K562 (cell line): Measurements from ENCODE around the gene CCT5. TPM values are rescaled to one million over a fixed set of nuclear protein-coding genes. Genes with fewer than 3 reads are reported as not detected.
"Not testable (repeated sequence)": the region's sequence is repeated elsewhere in the genome, so short reads cannot be mapped to it uniquely, and the experiment has no call there.

Source experiments
- ATAC-seq: fragments of 200-7000 bp; cut with Tn5 transposase; 3 replicates; pipeline ENCODE4 v1.9.1; 2020; ENCODE audit warnings: moderate library complexity
- BruUV-seq: library from RNA; stranded (reverse); fragments of 400-500 nt; replicated peaks from 2 replicates; lab custom pipeline; 2021; lab: Mats Ljungman, UMichigan
- CTCF ChIA-PET: fragments of 300-600 bp; formaldehyde crosslinking; extraction: SDS; loops from one replicate; lab custom pipeline; 2021; ENCODE audit warnings: low intra/inter-chr PET ratio; lab: Yijun Ruan, JAX
- POLR2A ChIA-PET: fragments of 300-600, 350-650 bp; sonication (Branson Sonifier 250); formaldehyde crosslinking; extraction: SDS; loops from one replicate; lab custom pipeline; 2021; ENCODE audit warnings: antibody characterized with exemption, inconsistent platforms; lab: Yijun Ruan, JAX
- DNase-seq, 4 experiments: peaks; one replicate each; pipeline versions ENCODE4 v3.0.0 to v3.0.0-alpha.2; 2011 to 2018; ENCODE audit warnings: low spot score in 3 of 4, mixed read lengths in 3 of 4; ENCODE audit errors: extremely low read depth in 1 of 4
- FAIRE-seq: peaks from 2 replicates; lab custom pipeline; 2011; peaks lifted over from hg19 to GRCh38; lab: Jason Lieb, UNC
- H2AFZ ChIP-seq: 2 replicates; pipeline ENCODE4 v1.6.0; 2011; ENCODE audit warnings: low read depth, low read length, control low read depth, inconsistent platforms
- H3K27ac ChIP-seq: fragments of 200-600 bp; 3 replicates; pipeline ENCODE4 v1.8.0; 2011; ENCODE audit warnings: low read depth, mild to moderate bottlenecking, control low read depth, inconsistent platforms, low read length, moderate library complexity, mixed read lengths; ENCODE audit errors: extremely low read depth
- H3K27me3 ChIP-seq, 2 experiments: fragments of 300-600 bp in 1 of 2; 2 replicates in 1 of 2; 3 replicates in 1 of 2; pipeline versions ENCODE4 v1.6.0 to v1.8.0; 2011; ENCODE audit warnings: inconsistent platforms in 2 of 2, low read length in 2 of 2, mild to moderate bottlenecking in 1 of 2, mixed read lengths in 1 of 2, moderate library complexity in 1 of 2; ENCODE audit not compliant: control insufficient read depth in 2 of 2, insufficient read depth in 2 of 2
- H3K36me3 ChIP-seq: fragments of 300-600 bp; 3 replicates; pipeline ENCODE4 v1.8.0; 2011; ENCODE audit warnings: mild to moderate bottlenecking, low read length, inconsistent platforms; ENCODE audit not compliant: control insufficient read depth, insufficient read depth
- H3K4me1 ChIP-seq, 2 experiments: fragments of 200-600 bp in 1 of 2; replicated peaks in 1 of 2; 2 replicates in 1 of 2; 3 replicates in 1 of 2; pipeline versions ENCODE4 v1.5.1 to v1.8.0; 2011; ENCODE audit warnings: inconsistent platforms in 2 of 2, low read length in 2 of 2, mild to moderate bottlenecking in 1 of 2, mixed read lengths in 1 of 2, moderate library complexity in 1 of 2; ENCODE audit not compliant: control insufficient read depth in 2 of 2, insufficient read depth in 2 of 2
- H3K4me2 ChIP-seq: 2 replicates; pipeline ENCODE4 v1.6.1; 2011; ENCODE audit warnings: low read length, control low read depth, inconsistent platforms, mixed read lengths; ENCODE audit not compliant: insufficient read depth
- H3K4me3 ChIP-seq: fragments of 200-600 bp; sonication (generic), shearing (Covaris generic); 2 replicates; pipeline ENCODE4 v1.5.1; 2016; ENCODE audit warnings: control low read depth, inconsistent platforms
- H3K79me2 ChIP-seq: fragments of 200-600 bp; 3 replicates; pipeline ENCODE4 v1.8.0; 2011; ENCODE audit warnings: low read length, inconsistent platforms; ENCODE audit not compliant: control insufficient read depth, insufficient read depth
- H3K9ac ChIP-seq, 2 experiments: 2 replicates each; pipeline versions ENCODE4 v1.6.0 to v1.6.1; 2011; ENCODE audit warnings: low read depth in 2 of 2, low read length in 2 of 2, control low read depth in 1 of 2, inconsistent platforms in 1 of 2, mild to moderate bottlenecking in 1 of 2, mixed read lengths in 1 of 2; ENCODE audit not compliant: insufficient read depth in 1 of 2
- H3K9me1 ChIP-seq: one replicate; pipeline ENCODE4 v1.6.0; 2011; ENCODE audit warnings: inconsistent platforms, mild to moderate bottlenecking, low read length, moderate library complexity; ENCODE audit not compliant: control insufficient read depth, insufficient read depth
- H3K9me3 ChIP-seq: replicated peaks from 2 replicates; pipeline ENCODE4 v1.5.1; 2011; ENCODE audit warnings: low read depth, low read length, inconsistent platforms; ENCODE audit not compliant: control insufficient read depth, insufficient read depth
- H4K20me1 ChIP-seq: replicated peaks from 2 replicates; pipeline ENCODE4 v1.6.1; 2011; ENCODE audit warnings: low read length, inconsistent platforms, mixed read lengths; ENCODE audit not compliant: control insufficient read depth, insufficient read depth
- KDM1A ChIP-seq, 2 experiments: fragments of 450-650 bp; IDR thresholded peaks; 2 replicates each; pipeline ENCODE4 v1.6.1; 2016; ENCODE audit warnings: mild to moderate bottlenecking in 2 of 2
- KDM2B ChIP-seq: fragments of 250-450 bp; sonication (Bioruptor Pico); IDR thresholded peaks from 2 replicates; pipeline ENCODE4 v1.8.0; 2021; ENCODE audit warnings: mild to moderate bottlenecking, moderate library complexity
- LARP7 ChIP-seq: fragments of 450-650 bp; IDR thresholded peaks from 2 replicates; pipeline ENCODE4 v1.6.1; 2016
- NRF1 ChIP-seq, 2 experiments: fragments of 450-650 bp; IDR thresholded peaks in 1 of 2; conservative IDR thresholded peaks in 1 of 2; 2 replicates each; pipeline ENCODE4 v1.6.1; 2014; ENCODE audit warnings: mild to moderate bottlenecking in 2 of 2
- ZNF121 ChIP-seq: sonication (generic); formaldehyde crosslinking; conservative IDR thresholded peaks from 2 replicates; pipeline ENCODE4 v1.8.0; 2022; ENCODE audit warnings: missing genetic modification reagents
- ZNF184 ChIP-seq: sonication (generic); formaldehyde crosslinking; IDR thresholded peaks from 2 replicates; pipeline ENCODE4 v1.5.0; 2020; ENCODE audit warnings: missing genetic modification reagents
- ZNF644 ChIP-seq: fragments of 200-800 bp; sonication (Bioruptor generic); IDR thresholded peaks from 2 replicates; pipeline ENCODE4 v1.6.1; 2016; ENCODE audit warnings: low read depth, missing genetic modification characterization, missing compliant biosample characterization
- WGBS: fragments of 100-300 bp; shearing (Covaris generic); methylation state at CpG from one replicate; pipeline ENCODE4 v1.1.6; 2016; ENCODE audit warnings: low coverage, mixed read lengths; ENCODE audit not compliant: insufficient coverage; ENCODE audit errors: missing lambda C conversion rate; 5-methylcytosine and 5-hydroxymethylcytosine counted together
- in situ Hi-C: fragments of 300-500 bp; cut with MboI; formaldehyde crosslinking; loops from 4 replicates; pipeline ENCODE4 v1.15.0; 2018; ENCODE audit warnings: inconsistent platforms, mixed read lengths
- intact Hi-C: fragments of 100-400 bp; cut with micrococcal nuclease; formaldehyde crosslinking; loops from 2 replicates; pipeline ENCODE4 v1.14.2; 2022
- polyA plus RNA-seq, 8 experiments: library from polyadenylated mRNA; depleted of rRNA in 4 of 8; stranded (reverse) in 5 of 8; unstranded in 3 of 8; fragments of >200 nt; fragmentation: Nextera tagmentation in 2 of 8; fragmentation: Illumina TruSeq in 1 of 8; extraction: Ambion mirVana in 2 of 8; extraction: Trizol in 1 of 8; gene quantifications; 2 replicates each; pipeline versions ENCODE4 v1.2.1 to v1.2.3, GENCODE V29; 2011 to 2014; ENCODE audit warnings: inconsistent platforms in 1 of 8, missing spikeins in 1 of 8
- total RNA-seq, 7 experiments: library from RNA; depleted of rRNA in 6 of 7; stranded (reverse); fragments of >200 nt in 6 of 7; fragmentation: Illumina TruSeq in 2 of 7; extraction: Trizol in 2 of 7; gene quantifications; 2 replicates each; pipeline versions ENCODE4 v1.2.1 to v1.2.3, GENCODE V29; 2011 to 2021; ENCODE audit warnings: low replicate concordance in 1 of 7
- TF ChIP-seq, protein P1 (sequence below), 2 experiments: fragments of 450-650 bp; conservative IDR thresholded peaks; 2 replicates each; pipeline ENCODE4 v1.6.1; 2017; ENCODE audit warnings: mild to moderate bottlenecking in 2 of 2, moderate library complexity in 2 of 2

The CCT5 gene
- total and polyA plus RNA-seq, 9 of the 15 experiments (the other 6 are each of a cell fraction or from before 2014, with no cell fraction given): 782 to 1,606 (median 1,153) TPM

DNA sequence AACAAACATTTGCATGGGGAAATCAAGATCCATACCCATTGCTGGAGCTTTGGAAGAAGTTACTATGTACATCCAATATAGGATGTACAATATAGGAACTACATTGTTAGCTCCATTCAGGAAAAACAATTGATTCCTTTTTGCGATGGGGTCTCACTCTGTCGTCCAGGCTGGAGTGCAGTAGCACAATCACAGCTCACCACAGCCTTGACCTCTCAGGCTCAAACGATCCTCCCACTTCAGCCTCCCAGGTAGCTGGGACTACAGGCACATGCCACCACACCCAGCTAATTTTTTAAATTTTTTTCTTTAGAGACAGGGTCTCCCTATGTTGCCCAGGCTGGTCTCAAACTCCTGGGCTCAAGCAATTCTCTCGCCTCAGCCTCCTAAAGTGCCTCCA lies 2.9 kb upstream of the CCT5 start:
- H3K27me3 ChIP-seq, H2AFZ ChIP-seq, DNase-seq, in situ Hi-C loops, H3K9ac ChIP-seq, FAIRE-seq, CTCF ChIA-PET, intact Hi-C loops, H3K4me3 ChIP-seq, H3K9me3 ChIP-seq, BruUV-seq, H3K4me2 ChIP-seq, ATAC-seq, H3K9me1 ChIP-seq, H3K27ac ChIP-seq: not testable (repeated sequence)
- 79% methylated on average over 4 of the region's 4 CpGs for WGBS
- POLR2A ChIA-PET: interaction anchor here (0.6 to 5.6 kb wide), 3 partner anchors 15 to 112 kb away, joined by 3 to 72 read pairs (median 3); no protein-coding TSS in a partner anchor
- Histone ChIP-seq H3K79me2 (peaks cover 55% of the 10 kb centered on the region), H4K20me1 (peaks cover 15% of the 10 kb centered on the region), H3K36me3 (peaks cover 20% of the 10 kb centered on the region), H3K4me1 (peaks cover 9 to 15% of the 10 kb centered on the region in 2 experiments)
- TF ChIP-seq KDM1A (IDR thresholded peaks at IDR 0.05) (peak; percentile 17 to 30; a peak in 1 of 4 replicates), ZNF121 (CRISPR knock-in tag) (peak; percentile 76)

DNA sequence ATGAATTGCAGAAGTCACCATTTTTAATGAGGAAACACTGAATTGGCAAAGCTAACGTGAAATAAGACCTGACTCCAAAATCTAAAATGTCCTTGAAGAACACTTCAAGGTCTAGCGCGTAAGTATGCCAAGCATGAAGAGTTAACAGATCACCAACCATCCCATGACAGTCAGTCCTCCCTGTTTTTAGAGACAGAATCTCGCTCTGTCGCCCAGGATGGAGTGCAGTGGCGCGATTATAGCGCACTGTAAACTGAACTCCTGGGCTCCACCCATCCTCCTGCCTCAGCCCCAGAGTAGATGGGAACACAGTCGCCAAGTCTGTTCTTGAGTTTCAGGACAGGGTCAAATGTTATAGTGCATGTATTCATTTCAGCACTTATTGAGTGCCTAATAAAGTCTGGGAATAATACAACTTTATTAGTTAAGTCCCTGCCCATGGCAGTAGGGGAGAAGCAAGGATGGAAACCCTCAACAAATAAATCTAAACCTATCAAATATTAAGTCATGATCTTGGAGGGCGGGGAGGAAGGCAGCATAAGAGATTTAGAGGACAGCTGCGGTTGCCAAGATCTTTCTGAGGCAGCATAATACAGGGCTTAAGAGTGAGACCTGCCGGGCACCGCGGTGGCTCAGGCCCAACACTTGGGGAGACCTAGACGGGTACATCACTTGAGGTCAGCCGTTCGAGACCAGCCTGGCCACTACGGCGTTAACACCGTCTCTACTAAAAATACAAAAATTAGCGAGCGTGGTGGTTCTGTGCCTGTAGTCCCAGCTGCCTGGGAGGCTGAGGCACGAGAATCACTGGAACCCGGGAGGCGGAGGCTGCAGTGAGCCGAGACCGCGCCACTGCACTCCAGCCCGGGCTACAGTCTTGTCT lies 1.5 kb upstream of the CCT5 start:
- CTCF ChIA-PET: no interaction called here
- WGBS: 3% methylated on average over 29 of the region's 29 CpGs
- H3K36me3 ChIP-seq: peaks cover 33% of the 10 kb centered on the region
- H3K27ac ChIP-seq: peak overlapping the region; percentile 95
- H4K20me1 ChIP-seq: peaks cover 17% of the 10 kb centered on the region
- POLR2A ChIA-PET: interaction anchor here (0.7 to 5.6 kb wide), 6 partner anchors 10 to 199 kb away, joined by 3 to 72 read pairs (median 4); partner anchors contain the start of gene MARCHF6
- no peaks in the 10 kb centered on the region for H3K27me3 ChIP-seq
- no peaks in the 10 kb centered on the region for H3K9me3 ChIP-seq
- peaks cover 69% of the 10 kb centered on the region for H3K79me2 ChIP-seq
- H3K9ac ChIP-seq: peak overlapping the region; percentile 95 to 100
- intact Hi-C loops (no loop called here), in situ Hi-C loops (no loop called here)
- H3K4me3 ChIP-seq: peak overlapping the region; percentile 83
- H3K9me1 ChIP-seq: peaks cover 3% of the 10 kb centered on the region
- peaks cover 12 to 20% of the 10 kb centered on the region in 2 experiments for H3K4me1 ChIP-seq
- peak overlapping the region; percentile 94 for H2AFZ ChIP-seq
- FAIRE-seq (peak; percentile 74), ATAC-seq (peak; percentile 71), DNase-seq (peak in 2 of 4 experiments; percentile 40 to 82)
- BruUV-seq: no TSS peak
- H3K4me2 ChIP-seq: peak overlapping the region; percentile 100
- TF ChIP-seq KDM2B: no peak
- no peak for TF ChIP-seq ZNF184
- no peak for TF ChIP-seq LARP7
- peak in 1 of 2 experiments; percentile 44; a peak in 3 of 4 replicates for TF ChIP-seq NRF1 (conservative IDR thresholded peaks at IDR 0.05 in 1 of 2, IDR thresholded peaks at IDR 0.05 in 1 of 2)
- TF ChIP-seq, protein P1, sequence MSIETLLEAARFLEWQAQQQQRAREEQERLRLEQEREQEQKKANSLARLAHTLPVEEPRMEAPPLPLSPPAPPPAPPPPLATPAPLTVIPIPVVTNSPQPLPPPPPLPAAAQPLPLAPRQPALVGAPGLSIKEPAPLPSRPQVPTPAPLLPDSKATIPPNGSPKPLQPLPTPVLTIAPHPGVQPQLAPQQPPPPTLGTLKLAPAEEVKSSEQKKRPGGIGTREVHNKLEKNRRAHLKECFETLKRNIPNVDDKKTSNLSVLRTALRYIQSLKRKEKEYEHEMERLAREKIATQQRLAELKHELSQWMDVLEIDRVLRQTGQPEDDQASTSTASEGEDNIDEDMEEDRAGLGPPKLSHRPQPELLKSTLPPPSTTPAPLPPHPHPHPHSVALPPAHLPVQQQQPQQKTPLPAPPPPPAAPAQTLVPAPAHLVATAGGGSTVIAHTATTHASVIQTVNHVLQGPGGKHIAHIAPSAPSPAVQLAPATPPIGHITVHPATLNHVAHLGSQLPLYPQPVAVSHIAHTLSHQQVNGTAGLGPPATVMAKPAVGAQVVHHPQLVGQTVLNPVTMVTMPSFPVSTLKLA (conservative IDR thresholded peaks at IDR 0.05): peak in 1 of 2 experiments; percentile 45; a peak in 2 of 4 replicates
- TF ChIP-seq ZNF644 (tag): peak; percentile 11; the same call in 1 of the 2 replicates
